HL-60/S4 (cell line): ENCODE measurements around the gene VSIG4.

Experiments used
- in situ Hi-C: fragments of 300-500 bp; cut with MboI; formaldehyde crosslinking; loops from 2 replicates; pipeline ENCODE4 v1.14.3; 2022; ENCODE audit warnings: low sequenced_read_pairs

VSIG4 gene

GRCh38 chrX:66009231-66009845, 30.5 kb downstream of the VSIG4 start:
- in situ Hi-C loops: no loop called here

GRCh38 chrX:66008328-66008970, 31.4 kb downstream of the VSIG4 start:
- in situ Hi-C loops: no loop called here

- in situ Hi-C loops: no loop called here
Measured at GRCh38 chrX:66007851-66008250, 32.0 kb downstream of the VSIG4 start.

GRCh38 chrX:66005830-66006449, 33.9 kb downstream of the VSIG4 start:
- in situ Hi-C loops: no loop called here

- in situ Hi-C loops: no loop called here
Measured at GRCh38 chrX:66004928-66005829, 34.7 kb downstream of the VSIG4 start.

GRCh38 chrX:66002824-66003680, 36.8 kb downstream of the VSIG4 start:
- in situ Hi-C loops: no loop called here

- in situ Hi-C loops: no loop called here
Measured at GRCh38 chrX:66001596-66001995, 38.3 kb downstream of the VSIG4 start.

- in situ Hi-C loops: no loop called here
Measured at GRCh38 chrX:66000628-66001272, 39.1 kb downstream of the VSIG4 start.

GRCh38 chrX:66000178-66000577, 39.7 kb downstream of the VSIG4 start:
- in situ Hi-C loops: no loop called here

GRCh38 chrX:65999563-66000148, 40.2 kb downstream of the VSIG4 start:
- in situ Hi-C loops: loop anchor here (25.0 kb wide), 1 partner anchor 412 kb away; no protein-coding TSS in a partner anchor

- in situ Hi-C loops: loop anchor here (25.0 kb wide), 1 partner anchor 412 kb away; no protein-coding TSS in a partner anchor
Measured at GRCh38 chrX:65999029-65999562, 40.8 kb downstream of the VSIG4 start.

GRCh38 chrX:65997978-65998717, 41.7 kb downstream of the VSIG4 start:
- in situ Hi-C loops: loop anchor here (25.0 kb wide), 1 partner anchor 411 kb away; no protein-coding TSS in a partner anchor

GRCh38 chrX:65994519-65995506, 45.1 kb downstream of the VSIG4 start:
- in situ Hi-C loops: loop anchor here (25.0 kb wide), 1 partner anchor 408 kb away; no protein-coding TSS in a partner anchor

- in situ Hi-C loops: loop anchor here (25.0 kb wide), 1 partner anchor 407 kb away; no protein-coding TSS in a partner anchor
Measured at GRCh38 chrX:65993915-65994460, 45.9 kb downstream of the VSIG4 start.

- in situ Hi-C loops: loop anchor here (25.0 kb wide), 1 partner anchor 406 kb away; no protein-coding TSS in a partner anchor
Measured at GRCh38 chrX:65993332-65993731, 46.5 kb downstream of the VSIG4 start.

- in situ Hi-C loops: loop anchor here (25.0 kb wide), 1 partner anchor 403 kb away; no protein-coding TSS in a partner anchor
Measured at GRCh38 chrX:65990702-65991101, 49.2 kb downstream of the VSIG4 start.
